Activated naive CD8-positive, alpha-beta T cell (primary cell): ENCODE results near the gene KCNG2.
"Not testable (repeated sequence)": the region's sequence is repeated elsewhere in the genome, so short reads cannot be mapped to it uniquely, and the experiment has no call there.

Experiments
- H3K27ac Mint-ChIP-seq: one replicate; pipeline ENCODE4 v1.8.0; 2021; ENCODE audit warnings: mixed read lengths
- H3K27me3 Mint-ChIP-seq: one replicate; pipeline ENCODE4 v1.8.0; 2021; ENCODE audit warnings: mixed read lengths
- H3K36me3 Mint-ChIP-seq: one replicate; pipeline ENCODE4 v1.8.0; 2021; ENCODE audit warnings: mixed read lengths
- H3K4me1 Mint-ChIP-seq: one replicate; pipeline ENCODE4 v1.8.0; 2021; ENCODE audit warnings: low read depth, mixed read lengths
- H3K4me3 Mint-ChIP-seq: one replicate; pipeline ENCODE4 v1.8.0; 2021; ENCODE audit warnings: mild to moderate bottlenecking, mixed read lengths
- H3K9me3 Mint-ChIP-seq: one replicate; pipeline ENCODE4 v1.8.0; 2021; ENCODE audit warnings: low read depth, mixed read lengths

KCNG2 gene

DNA sequence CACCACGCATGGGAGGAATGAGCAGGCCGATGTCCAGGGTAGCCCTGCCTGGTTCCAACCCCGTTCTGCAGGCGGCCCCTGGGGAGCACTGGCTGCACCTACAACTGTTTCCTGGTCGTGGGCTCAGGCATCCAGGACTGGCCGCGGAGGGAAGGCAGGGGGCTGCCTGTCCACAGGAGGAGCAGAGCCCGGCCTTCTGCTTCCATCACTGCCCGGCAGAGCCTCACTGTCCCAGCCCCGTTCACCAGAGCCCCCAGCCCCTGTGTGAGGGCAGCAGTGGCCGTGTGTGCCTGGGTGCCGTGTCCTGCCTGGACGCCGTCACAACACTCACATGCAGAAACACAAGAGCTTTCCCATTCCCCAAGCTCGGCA lies 56.2 kb downstream of the KCNG2 start:
- H3K4me1 Mint-ChIP-seq: peaks cover 9% of the 10 kb centered on the region
- no peak overlapping the region for H3K4me3 Mint-ChIP-seq
- H3K9me3 Mint-ChIP-seq: no peaks in the 10 kb centered on the region
- no peaks in the 10 kb centered on the region for H3K36me3 Mint-ChIP-seq
- H3K27ac Mint-ChIP-seq: no peak overlapping the region
- H3K27me3 Mint-ChIP-seq: peaks cover 5% of the 10 kb centered on the region

DNA sequence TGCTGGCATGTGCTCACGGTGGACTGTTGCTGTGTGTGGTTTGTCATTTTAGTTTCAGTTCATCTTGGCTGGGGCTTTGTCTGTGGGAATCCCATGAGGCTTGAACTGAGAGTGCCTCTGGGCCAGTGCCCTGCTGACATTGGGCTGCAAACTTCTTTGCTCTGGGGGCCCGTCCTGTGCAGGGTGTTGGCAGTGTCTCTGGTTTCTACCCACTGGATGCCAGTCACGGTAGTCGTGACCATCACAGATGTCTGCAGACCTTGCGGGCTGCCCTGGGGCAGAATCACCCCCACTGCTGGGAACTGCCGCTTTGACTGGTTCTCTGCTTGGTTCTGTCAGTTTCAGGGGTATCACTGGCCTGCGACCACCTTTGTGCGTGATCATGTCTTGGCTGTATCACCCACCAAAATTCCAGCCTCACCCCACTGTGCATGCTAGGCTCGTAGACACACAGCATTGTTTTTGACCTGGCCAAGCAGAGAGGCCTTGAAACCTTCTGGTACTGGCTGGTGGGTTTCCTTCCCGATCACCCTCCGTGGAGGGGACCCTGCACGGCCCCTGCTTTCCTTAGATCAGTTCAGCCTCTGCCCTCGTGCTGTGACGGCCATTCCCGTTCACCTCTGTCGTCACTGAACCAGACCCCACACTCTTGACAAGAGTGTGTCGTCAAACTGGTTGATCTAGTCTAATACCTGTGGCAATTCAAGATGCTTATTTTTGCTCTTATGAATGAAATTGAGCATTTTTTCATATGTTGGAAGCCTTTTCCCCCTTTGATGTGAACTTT lies 57.6 kb downstream of the KCNG2 start:
- Mint-ChIP-seq H3K36me3 (no peaks in the 10 kb centered on the region), H3K4me1 (peaks cover 9% of the 10 kb centered on the region), H3K4me3 (no peak overlapping the region), H3K27ac (no peak overlapping the region), H3K9me3 (no peaks in the 10 kb centered on the region), H3K27me3 (peaks cover 5% of the 10 kb centered on the region)

DNA sequence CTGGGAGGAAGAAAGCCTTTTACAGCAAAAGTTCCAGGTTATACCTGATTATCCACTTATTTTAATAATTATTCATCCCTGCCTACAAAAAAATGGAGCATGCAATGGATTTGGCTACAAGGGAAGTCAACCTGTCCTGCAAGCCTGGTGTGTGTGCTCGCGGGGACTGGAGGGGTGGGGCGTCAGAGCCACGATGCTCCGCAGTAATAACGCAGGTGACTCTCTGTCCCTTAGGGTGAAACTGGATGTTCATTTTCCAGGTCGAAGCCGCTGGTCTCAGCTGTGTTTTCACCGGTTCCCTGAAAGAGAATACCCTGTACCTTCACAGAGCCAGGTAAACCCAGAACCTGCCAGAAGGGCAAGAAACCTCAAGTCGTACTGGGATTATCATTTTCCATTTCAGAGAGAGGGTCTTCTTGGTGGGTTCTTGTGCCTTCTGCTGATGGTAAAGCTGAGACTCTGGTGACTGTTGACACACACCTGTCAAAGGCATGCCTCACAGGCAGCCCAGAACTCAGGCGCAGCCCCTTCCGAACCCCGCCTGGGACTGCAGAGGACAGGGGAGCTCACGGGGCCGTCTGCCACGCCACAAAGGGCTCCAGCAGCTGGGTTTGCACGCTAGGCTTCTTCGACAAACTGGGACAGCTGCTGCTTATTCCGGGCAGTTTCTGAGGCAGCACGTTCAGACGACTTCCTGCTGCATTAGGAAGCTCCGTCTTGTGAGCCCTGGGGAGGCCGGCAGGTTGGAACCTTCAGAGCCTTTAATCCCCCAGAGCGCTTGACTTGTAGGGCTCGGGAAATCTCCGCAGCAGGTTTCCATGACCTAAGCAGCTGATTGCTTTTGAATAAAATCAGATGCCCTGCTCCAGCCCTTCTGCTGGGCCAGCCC lies 58.6 kb downstream of the KCNG2 start:
- Mint-ChIP-seq H3K27ac (peak overlapping the region; percentile 24), H3K4me3 (no peak overlapping the region), H3K9me3 (no peaks in the 10 kb centered on the region), H3K4me1 (peaks cover 9% of the 10 kb centered on the region), H3K27me3 (peaks cover 5% of the 10 kb centered on the region), H3K36me3 (no peaks in the 10 kb centered on the region)

DNA sequence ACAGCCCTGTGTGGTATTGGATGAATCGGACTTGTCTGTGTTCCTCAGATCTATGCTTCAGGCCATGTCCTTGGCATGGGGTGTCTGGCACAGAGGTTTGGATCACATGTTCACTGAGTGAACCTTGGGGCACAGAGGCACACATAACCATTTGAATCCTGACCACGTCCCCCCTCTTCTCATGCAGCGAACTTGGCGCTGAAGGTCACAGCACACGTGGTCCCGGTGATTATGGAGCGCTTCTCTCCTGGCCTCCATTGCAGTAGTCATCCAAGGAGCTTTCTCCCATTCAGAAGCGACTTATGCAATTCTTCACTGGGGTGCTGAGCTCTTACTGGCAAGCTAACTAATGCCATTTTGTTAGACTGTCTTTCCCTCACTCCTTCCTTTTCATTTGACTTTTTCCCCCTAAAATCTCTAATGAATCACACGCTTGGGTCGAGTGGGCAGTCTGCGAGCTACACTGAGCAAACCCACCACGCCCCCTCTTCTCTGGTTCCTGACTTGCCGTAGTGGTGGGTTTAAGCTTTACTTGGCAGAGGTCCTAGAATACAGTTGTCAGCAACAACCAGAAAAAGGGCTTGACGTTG lies 59.4 kb downstream of the KCNG2 start:
- peak overlapping the region; percentile 55 for H3K4me3 Mint-ChIP-seq
- peaks cover 4% of the 10 kb centered on the region for H3K9me3 Mint-ChIP-seq
- peak overlapping the region; percentile 68 for H3K27ac Mint-ChIP-seq
- H3K36me3 Mint-ChIP-seq: no peaks in the 10 kb centered on the region
- H3K4me1 Mint-ChIP-seq: peaks cover 9% of the 10 kb centered on the region
- peaks cover 5% of the 10 kb centered on the region for H3K27me3 Mint-ChIP-seq

DNA sequence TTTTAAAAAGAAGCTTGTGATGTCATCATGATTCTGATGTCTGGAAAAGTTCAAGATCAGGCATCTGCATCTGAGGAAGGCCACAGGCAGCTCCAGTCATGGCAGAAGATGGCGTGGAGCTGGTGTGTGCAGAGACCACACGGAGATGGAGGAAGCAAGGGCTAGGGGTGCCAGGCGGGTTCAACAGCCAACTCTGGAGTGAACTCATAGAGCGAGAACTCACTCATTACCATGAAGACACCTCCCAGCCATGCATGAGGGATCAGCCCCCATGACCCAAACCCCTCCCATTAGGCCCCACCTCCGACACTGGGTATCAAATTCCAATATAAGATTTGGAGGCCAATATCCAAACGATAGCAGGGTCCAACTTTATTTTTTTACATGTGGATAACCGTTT lies 61.6 kb downstream of the KCNG2 start:
- Mint-ChIP-seq H3K27ac (no peak overlapping the region), H3K9me3 (peaks cover 4% of the 10 kb centered on the region), H3K36me3 (no peaks in the 10 kb centered on the region), H3K4me1 (peaks cover 9% of the 10 kb centered on the region), H3K27me3 (peaks cover 5% of the 10 kb centered on the region), H3K4me3 (no peak overlapping the region)

DNA sequence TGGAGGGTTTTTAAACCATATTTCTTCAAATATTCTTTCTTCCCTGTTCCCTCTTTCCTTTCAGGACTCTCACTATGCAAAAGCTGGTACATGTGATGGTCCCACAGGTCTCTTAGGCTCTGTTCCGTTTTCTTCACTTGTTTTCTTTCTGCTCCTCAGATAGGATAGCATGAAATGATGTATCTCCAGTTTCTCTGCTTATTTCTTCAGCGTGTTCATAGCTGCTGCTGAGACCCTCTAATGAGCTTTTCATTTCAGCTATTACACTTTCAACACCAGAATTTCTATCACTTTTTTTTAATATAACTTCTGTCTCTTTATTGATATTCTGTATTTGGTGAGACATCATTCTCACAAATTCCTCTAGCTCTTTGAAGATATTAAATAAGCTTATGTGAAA lies 63.9 kb downstream of the KCNG2 start:
- H3K27ac Mint-ChIP-seq: no peak overlapping the region
- no peak overlapping the region for H3K4me3 Mint-ChIP-seq
- H3K36me3 Mint-ChIP-seq: no peaks in the 10 kb centered on the region
- no peaks in the 10 kb centered on the region for H3K27me3 Mint-ChIP-seq
- peaks cover 4% of the 10 kb centered on the region for H3K9me3 Mint-ChIP-seq
- peaks cover 6% of the 10 kb centered on the region for H3K4me1 Mint-ChIP-seq

DNA sequence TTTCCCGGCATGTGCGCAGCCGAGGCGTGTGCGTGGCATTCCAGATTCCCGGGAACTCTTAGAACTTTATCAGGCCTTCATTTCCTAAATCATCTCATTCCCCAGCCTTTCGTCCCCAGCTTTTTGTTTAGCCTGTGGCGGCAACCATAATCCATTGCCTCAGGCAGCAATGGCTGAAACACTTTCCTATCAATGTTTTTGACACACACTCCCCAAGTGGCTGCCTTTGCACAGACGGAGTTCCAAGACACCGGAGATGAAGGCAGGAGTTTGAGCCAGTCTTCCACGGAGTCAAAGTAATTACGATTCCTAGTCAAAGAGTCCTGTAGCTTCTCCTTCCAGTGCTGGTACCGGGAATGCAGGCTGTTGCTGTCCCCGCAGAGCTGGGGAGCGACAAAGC lies 64.8 kb downstream of the KCNG2 start:
- Mint-ChIP-seq H3K4me1 (no peaks in the 10 kb centered on the region), H3K9me3 (peaks cover 4% of the 10 kb centered on the region), H3K27me3 (no peaks in the 10 kb centered on the region), H3K4me3 (no peak overlapping the region), H3K36me3 (no peaks in the 10 kb centered on the region), H3K27ac (no peak overlapping the region)

DNA sequence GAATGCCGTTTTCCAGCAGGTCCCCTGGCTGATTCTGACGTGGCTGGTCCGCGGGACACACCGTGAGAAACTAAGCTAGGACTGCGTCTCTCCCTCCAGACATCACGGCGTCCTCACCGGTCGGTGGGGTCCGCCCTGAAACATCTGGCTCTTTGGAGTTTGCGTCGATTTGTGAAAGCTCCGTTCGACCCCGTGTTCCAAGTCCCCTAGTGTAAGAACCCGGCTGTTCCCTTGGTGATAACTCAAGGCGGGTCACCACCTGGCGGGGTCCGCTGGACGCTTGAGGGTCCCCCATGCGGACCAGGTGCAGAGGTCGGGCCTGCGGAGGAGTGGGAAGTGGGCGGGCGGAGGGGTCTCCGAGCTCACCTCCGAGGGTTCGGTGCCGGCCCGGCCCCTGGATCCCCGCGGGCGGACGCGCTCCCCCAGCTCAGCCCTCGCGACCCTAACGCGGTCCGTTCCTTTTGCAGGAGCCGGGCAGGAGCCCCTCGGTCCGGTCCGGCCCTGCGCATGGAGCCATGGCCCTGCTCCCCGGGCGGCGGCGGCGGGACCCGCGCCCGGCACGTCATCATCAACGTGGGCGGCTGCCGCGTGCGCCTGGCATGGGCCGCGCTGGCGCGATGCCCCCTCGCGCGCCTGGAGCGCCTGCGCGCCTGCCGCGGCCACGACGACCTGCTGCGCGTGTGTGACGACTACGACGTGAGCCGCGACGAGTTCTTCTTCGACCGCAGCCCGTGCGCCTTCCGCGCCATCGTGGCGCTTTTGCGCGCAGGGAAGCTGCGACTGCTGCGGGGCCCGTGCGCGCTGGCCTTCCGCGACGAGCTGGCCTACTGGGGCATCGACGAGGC lies 65.6 kb downstream of the KCNG2 start:
- no peak overlapping the region for H3K4me3 Mint-ChIP-seq
- H3K27me3 Mint-ChIP-seq: no peaks in the 10 kb centered on the region
- H3K9me3 Mint-ChIP-seq: peaks cover 4% of the 10 kb centered on the region
- H3K4me1 Mint-ChIP-seq: no peaks in the 10 kb centered on the region
- H3K27ac Mint-ChIP-seq: no peak overlapping the region
- no peaks in the 10 kb centered on the region for H3K36me3 Mint-ChIP-seq

DNA sequence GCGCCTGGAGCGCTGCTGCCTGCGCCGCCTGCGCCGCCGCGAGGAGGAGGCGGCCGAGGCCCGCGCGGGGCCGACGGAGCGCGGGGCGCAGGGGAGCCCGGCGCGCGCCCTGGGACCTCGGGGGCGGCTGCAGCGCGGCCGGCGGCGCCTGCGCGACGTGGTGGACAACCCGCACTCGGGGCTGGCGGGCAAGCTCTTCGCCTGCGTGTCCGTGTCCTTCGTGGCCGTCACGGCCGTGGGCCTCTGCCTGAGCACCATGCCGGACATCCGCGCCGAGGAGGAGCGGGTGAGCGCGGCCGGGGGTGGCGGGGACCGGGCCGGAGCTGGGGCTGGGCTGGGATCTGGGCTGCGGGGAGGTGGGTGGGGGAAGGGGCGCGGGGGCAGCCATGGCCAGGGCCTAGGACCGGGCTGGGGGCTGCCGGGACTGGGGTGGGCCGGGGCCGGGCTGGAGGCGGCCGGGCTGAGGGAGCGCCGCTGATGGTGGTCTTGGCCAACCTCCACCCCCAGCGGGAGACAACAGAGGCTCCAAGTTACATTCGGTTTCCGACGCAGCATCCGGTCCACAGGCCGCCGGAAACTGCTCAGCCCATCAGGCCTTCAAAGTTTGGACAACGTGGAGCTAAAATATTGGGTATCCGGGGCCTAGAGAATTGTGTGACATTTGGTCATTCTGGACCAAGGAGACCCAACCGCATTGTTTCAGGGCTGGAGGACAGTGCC lies 66.4 kb downstream of the KCNG2 start:
- H3K27ac Mint-ChIP-seq: no peak overlapping the region
- peaks cover 4% of the 10 kb centered on the region for H3K9me3 Mint-ChIP-seq
- no peaks in the 10 kb centered on the region for H3K27me3 Mint-ChIP-seq
- no peaks in the 10 kb centered on the region for H3K4me1 Mint-ChIP-seq
- no peaks in the 10 kb centered on the region for H3K36me3 Mint-ChIP-seq
- H3K4me3 Mint-ChIP-seq: no peak overlapping the region

DNA sequence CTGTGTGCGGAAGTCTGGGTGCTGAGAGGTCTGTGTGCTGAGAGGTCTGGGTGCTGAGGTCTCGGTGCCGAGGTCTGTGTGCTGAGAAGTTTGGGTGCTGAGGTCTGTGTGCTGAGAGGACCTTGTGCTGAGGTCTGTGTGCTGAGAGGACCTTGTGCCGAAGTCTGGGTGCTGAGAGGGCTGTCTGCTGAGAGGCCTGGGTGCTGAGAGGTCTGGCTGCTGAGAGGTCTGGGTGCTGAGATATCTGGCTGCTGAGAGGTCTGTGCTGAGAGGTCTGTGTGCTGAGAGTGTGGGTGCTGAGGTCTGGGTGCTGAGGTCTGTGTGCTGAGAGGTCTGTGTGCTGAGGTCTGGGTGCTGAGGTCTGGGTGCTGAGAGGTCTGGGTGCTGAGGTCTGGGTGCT lies 67.2 kb downstream of the KCNG2 start:
- H3K9me3 Mint-ChIP-seq, H3K27ac Mint-ChIP-seq, H3K4me1 Mint-ChIP-seq, H3K36me3 Mint-ChIP-seq, H3K4me3 Mint-ChIP-seq, H3K27me3 Mint-ChIP-seq: not testable (repeated sequence)

DNA sequence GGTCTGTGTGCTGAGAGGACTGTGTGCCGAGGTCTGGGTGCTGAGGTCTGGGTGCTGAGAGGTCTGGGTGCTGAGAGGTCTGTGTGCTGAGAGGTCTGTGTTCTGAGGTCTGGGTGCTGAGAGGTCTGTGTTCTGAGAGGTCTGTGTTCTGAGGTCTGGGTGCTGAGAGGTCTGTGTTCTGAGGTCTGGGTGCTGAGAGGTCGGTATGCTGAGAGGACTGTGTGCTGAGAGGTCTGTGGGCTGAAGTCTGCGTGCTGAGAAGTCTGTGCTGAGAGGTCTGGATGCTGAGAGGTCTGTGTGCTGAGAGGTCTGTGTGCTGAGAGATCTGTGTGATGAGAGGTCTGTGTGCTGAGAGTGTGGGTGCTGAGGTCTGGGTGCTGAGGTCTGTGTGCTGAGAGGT lies 68.2 kb downstream of the KCNG2 start:
- not testable (repeated sequence) for H3K36me3 Mint-ChIP-seq, H3K9me3 Mint-ChIP-seq, H3K27ac Mint-ChIP-seq, H3K4me1 Mint-ChIP-seq, H3K4me3 Mint-ChIP-seq, H3K27me3 Mint-ChIP-seq

DNA sequence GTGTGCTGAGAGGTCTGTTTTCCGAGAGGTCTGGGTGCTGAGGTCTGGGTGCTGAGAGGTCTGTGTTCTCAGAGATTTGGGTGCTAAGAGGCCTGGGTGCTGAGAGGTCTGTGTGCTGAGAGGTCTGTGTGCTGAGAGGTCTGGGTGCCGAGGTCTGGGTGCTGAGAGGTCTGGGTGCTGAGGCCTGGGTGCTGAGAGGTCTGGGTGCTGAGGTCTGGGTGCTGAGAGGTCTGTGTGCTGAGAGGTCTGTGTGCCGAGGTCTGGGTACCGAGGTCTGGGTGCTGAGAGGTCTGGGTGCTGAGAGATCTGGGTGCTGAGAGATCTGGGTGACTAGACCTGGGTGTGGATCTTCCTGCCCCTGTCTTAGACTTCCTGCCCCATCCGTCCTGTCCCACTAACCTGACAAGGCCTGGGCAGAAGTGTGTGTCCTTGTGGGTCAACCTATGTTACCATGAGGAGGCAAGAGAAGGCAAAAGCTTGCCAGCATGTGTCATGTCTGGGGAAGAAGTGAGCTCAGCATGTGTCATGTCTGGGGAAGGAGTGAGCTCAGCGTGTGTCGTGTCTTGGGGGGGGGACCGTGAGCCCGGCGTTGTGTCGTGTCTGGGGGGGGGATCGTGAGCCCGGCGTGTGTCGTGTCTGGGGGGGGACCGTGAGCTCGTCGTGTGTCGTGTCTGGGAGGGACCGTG lies 69.3 kb downstream of the KCNG2 start:
- Mint-ChIP-seq H3K4me1 (no peaks in the 10 kb centered on the region), H3K4me3 (no peak overlapping the region), H3K27me3 (no peaks in the 10 kb centered on the region), H3K27ac (no peak overlapping the region), H3K9me3 (no peaks in the 10 kb centered on the region), H3K36me3 (no peaks in the 10 kb centered on the region)

DNA sequence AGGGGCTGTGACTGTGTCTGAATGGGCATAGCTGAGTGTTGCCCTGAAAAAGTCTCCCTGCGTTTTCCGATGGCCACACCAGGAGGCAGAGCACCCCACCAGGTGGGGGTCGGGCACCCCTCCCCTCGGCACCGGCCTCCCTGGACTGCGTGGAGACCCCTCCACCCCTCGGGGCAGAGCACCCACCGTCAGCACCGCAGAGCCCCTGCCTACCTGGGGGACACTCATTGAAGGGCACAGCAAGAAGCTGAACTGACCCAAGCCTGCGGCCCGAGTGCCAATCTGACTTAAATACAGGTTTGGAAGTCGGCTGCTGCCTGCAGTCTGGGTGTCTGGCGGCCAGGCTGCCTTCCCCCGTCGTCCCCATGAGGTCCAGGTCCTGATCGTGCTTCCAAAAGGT lies 69.9 kb downstream of the KCNG2 start:
- Mint-ChIP-seq H3K36me3 (no peaks in the 10 kb centered on the region), H3K27me3 (no peaks in the 10 kb centered on the region), H3K4me3 (no peak overlapping the region), H3K9me3 (no peaks in the 10 kb centered on the region), H3K4me1 (no peaks in the 10 kb centered on the region), H3K27ac (no peak overlapping the region)
